Measurements from ENCODE around the gene PHKB. TPM values are rescaled to one million over a fixed set of nuclear protein-coding genes. Genes with fewer than 3 reads are reported as not detected.

The PHKB gene
- total and polyA plus RNA-seq, 2 of the 8 experiments (the other 6 are each of a cell fraction or from before 2014, with no cell fraction given), result 18.6 to 38.3 TPM

DNA sequence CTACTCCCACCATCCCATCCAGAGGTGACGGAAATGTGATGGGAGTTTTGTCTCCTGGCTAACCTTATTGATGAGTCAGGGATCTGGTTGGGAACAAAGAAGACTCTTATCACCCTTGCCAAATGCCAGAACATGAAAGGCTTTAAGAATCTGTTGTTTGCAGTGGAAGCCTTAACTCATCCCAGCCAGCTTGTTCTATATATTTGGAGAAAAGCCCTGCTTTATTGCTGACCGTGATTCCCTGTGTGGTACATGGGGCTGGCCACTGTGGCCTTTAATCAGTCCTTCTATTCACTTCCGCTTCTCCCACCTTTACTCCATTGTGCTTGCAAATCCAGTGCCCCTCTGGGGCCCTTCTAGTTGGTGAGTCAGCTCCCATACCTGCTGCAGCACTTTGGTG lies 156.6 kb downstream of the PHKB start:
- no peaks in the 10 kb centered on the region for H3K27me3 ChIP-seq (replicated peaks in 1 of 4; ENCODE audit: control insufficient read depth in 3 of 4, extremely low read depth in 1 of 4, insufficient read depth in 3 of 4, low read length in 3 of 4)
- WGBS, 2 experiments (ENCODE audit: extremely low coverage in 1 of 2, insufficient coverage in 1 of 2, insufficient read length in 1 of 2, insufficient replicate concordance in 2 of 2, low coverage in 1 of 2, low lambda C conversion rate in 2 of 2, missing lambda C conversion rate in 1 of 2), result 85% methylated on average over 3 of the region's 3 CpGs; no CpG with 5 or more reads in 1 of the 2 experiments
- no peak overlapping the region for H2AK5ac ChIP-seq (ENCODE audit: low read depth, low read length)
- H3K9ac ChIP-seq (replicated peaks in 1 of 4; ENCODE audit: extremely low read depth in 1 of 4, low read depth in 3 of 4, low read length in 3 of 4), result no peak overlapping the region
- ChIA-PET POLR2A (ENCODE audit: partially characterized antibody) (no interaction called here), CTCF (ENCODE audit: partially characterized antibody) (no interaction called here)
- no peak overlapping the region for H2AFZ ChIP-seq (ENCODE audit: low read length)
- no peak overlapping the region for H2BK15ac ChIP-seq (ENCODE audit: low read length)
- H3K36me3 ChIP-seq (ENCODE audit: control insufficient read depth in 2 of 4, insufficient read depth in 4 of 4, low read length in 3 of 4), result no peaks in the 10 kb centered on the region
- no peak overlapping the region for H4K5ac ChIP-seq (ENCODE audit: insufficient read length, low read depth, low read length)
- H3K18ac ChIP-seq (ENCODE audit: extremely low read depth, low read length), result no peak overlapping the region
- no peak overlapping the region for H2BK120ac ChIP-seq (replicated peaks; ENCODE audit: low read depth, low read length)
- FAIRE-seq (no peak), DNase-seq (ENCODE audit: low read depth in 1 of 2, low spot score in 2 of 2) (no peak)
- H3K4me1 ChIP-seq (replicated peaks in 1 of 4; ENCODE audit: control insufficient read depth in 3 of 4, insufficient read depth in 4 of 4, low read length in 3 of 4), result peaks cover 0 to 4% (median 1%) of the 10 kb centered on the region in 4 experiments; a peak in 4 of 7 replicates
- no peak overlapping the region for H3K4me2 ChIP-seq (ENCODE audit: insufficient read depth in 1 of 2, low read depth in 2 of 2, low read length in 2 of 2)
- H3K9me3 ChIP-seq (ENCODE audit: insufficient read depth in 2 of 2, low read depth in 1 of 2, low read length in 1 of 2), result no peaks in the 10 kb centered on the region
- H4K20me1 ChIP-seq (replicated peaks in 1 of 2; ENCODE audit: control insufficient read depth in 1 of 2, insufficient read depth in 2 of 2, low read length in 2 of 2), result no peaks in the 10 kb centered on the region
- no peak overlapping the region for H2BK5ac ChIP-seq (ENCODE audit: low read depth, low read length)
- H4K8ac ChIP-seq (ENCODE audit: extremely low read depth, insufficient read depth, low read length), result no peak overlapping the region
- H3K14ac ChIP-seq (ENCODE audit: insufficient read length), result no peak overlapping the region
- no peak overlapping the region for H4K91ac ChIP-seq (replicated peaks; ENCODE audit: insufficient read length, low read length)
- H3K56ac ChIP-seq (replicated peaks; ENCODE audit: insufficient read length, low read depth, low read length), result no peak overlapping the region
- H3K79me2 ChIP-seq (ENCODE audit: control insufficient read depth in 1 of 2, insufficient read depth in 2 of 2, low read length in 2 of 2), result no peaks in the 10 kb centered on the region
- no peak overlapping the region for H2BK20ac ChIP-seq (ENCODE audit: low read length)
- no peak overlapping the region for H3K27ac ChIP-seq (ENCODE audit: low read depth, low read length)
- no peaks in the 10 kb centered on the region for H3K79me1 ChIP-seq (ENCODE audit: low read depth, low read length)
- no peak overlapping the region for H3K4ac ChIP-seq (replicated peaks; ENCODE audit: insufficient read length, low read depth, low read length)
- no peaks in the 10 kb centered on the region for H3K23me2 ChIP-seq (ENCODE audit: low read depth, low read length)
- H3K23ac ChIP-seq (ENCODE audit: insufficient read length), result no peak overlapping the region
- no peak overlapping the region for H3K4me3 ChIP-seq (ENCODE audit: extremely low read depth in 1 of 4, insufficient read depth in 2 of 4, low read depth in 3 of 4, low read length in 4 of 4)
- no peak overlapping the region for H2BK12ac ChIP-seq (ENCODE audit: low read depth, low read length)
- TF ChIP-seq SUZ12 (IDR thresholded peaks at IDR 0.05; ENCODE audit: low read length) (no peak), BCL11A (IDR thresholded peaks at IDR 0.05; ENCODE audit: low read depth in 2 of 2, low read length in 2 of 2) (no peak), FOSL1 (IDR thresholded peaks at IDR 0.05; ENCODE audit: insufficient read depth, low read depth, low read length) (no peak), PHF8 (conservative IDR thresholded peaks at IDR 0.05; ENCODE audit: low read depth, low read length) (no peak), SP2 (IDR thresholded peaks at IDR 0.05; ENCODE audit: low read length) (no peak), JUN (IDR thresholded peaks at IDR 0.05; ENCODE audit: low read depth, low read length) (no peak), POU5F1 (IDR thresholded peaks at IDR 0.05; ENCODE audit: low read depth, low read length) (no peak)

Data from H1 (cell line).